Keratinocyte (primary cell): Measurements from ENCODE around the gene WDR35.

Experiments
- CTCF ChIP-seq, 3 experiments: IDR thresholded peaks in 1 of 3; conservative IDR thresholded peaks in 1 of 3; optimal IDR thresholded peaks in 1 of 3; 2 replicates in 2 of 3; 3 replicates in 1 of 3; pipeline versions ENCODE3 to v1.5.1; 2011; ENCODE audit warnings: low read length in 3 of 3, mild to moderate bottlenecking in 3 of 3, moderate library complexity in 2 of 3, control low read depth in 1 of 3, inconsistent platforms in 1 of 3; ENCODE audit not compliant: insufficient read depth in 2 of 3; ENCODE audit errors: extremely low read depth in 1 of 3
- EZH2 ChIP-seq: IDR thresholded peaks from one replicate; pipeline ENCODE4 v1.6.1; 2012; ENCODE audit warnings: inconsistent platforms, mild to moderate bottlenecking, low read length, moderate library complexity

- no peak for TF ChIP-seq CTCF (optimal IDR thresholded peaks at IDR 0.05 in 1 of 3, IDR thresholded peaks at IDR 0.05 in 1 of 3, conservative IDR thresholded peaks at IDR 0.05 in 1 of 3; ENCODE audit: extremely low read depth in 1 of 3, insufficient read depth in 2 of 3, low read length in 3 of 3)
- TF ChIP-seq EZH2: no peak
Measured at GRCh38 chr2:19879120-19879519, 110.8 kb downstream of the WDR35 start.
